ENCODE data around the gene HSD17B11. TPM values are rescaled to one million over a fixed set of nuclear protein-coding genes. Genes with fewer than 3 reads are reported as not detected.
"Not testable (repeated sequence)": the region's sequence is repeated elsewhere in the genome, so short reads cannot be mapped to it uniquely, and the experiment has no call there.

The HSD17B11 gene
- total RNA-seq, 1 experiment from 2014 or later = 6.7 TPM

GRCh38 chr4:87304745-87305432 lies 86.1 kb downstream of the HSD17B11 start:
- BruUV-seq (replicated peaks) = no TSS peak
- Histone ChIP-seq H3K4me3 (ENCODE audit: low read depth, low read length, poor library complexity, severe bottlenecking) (no peak overlapping the region), H3K4me1 (ENCODE audit: insufficient read depth, low read length, poor library complexity, severe bottlenecking) (no peaks in the 10 kb centered on the region), H3K27me3 (replicated peaks; ENCODE audit: insufficient read depth, low read depth, low read length, poor library complexity) (no peaks in the 10 kb centered on the region), H3K27ac (ENCODE audit: low read depth, low read length, poor library complexity, severe bottlenecking) (no peak overlapping the region), H3K36me3 (ENCODE audit: insufficient read depth, low read length, poor library complexity, severe bottlenecking) (no peaks in the 10 kb centered on the region), H3K9me3 (ENCODE audit: low read depth, low read length, poor library complexity, severe bottlenecking) (no peaks in the 10 kb centered on the region)
- ChIA-PET POLR2A (ENCODE audit: low non-redundant PET) (no interaction called here), CTCF (no interaction called here)
- TF ChIP-seq CTCF (conservative IDR thresholded peaks at IDR 0.05; ENCODE audit: low read depth, low read length) = no peak
- no peak for TF ChIP-seq EZH2 (IDR thresholded peaks at IDR 0.05; ENCODE audit: borderline replicate concordance, low read depth, low read length, poor library complexity, severe bottlenecking)
- intact Hi-C loops (cut with micrococcal nuclease; ENCODE audit: unreplicated experiment) = no loop called here
- DNase-seq (ENCODE audit: low spot score) = no peak

- ChIA-PET CTCF (no interaction called here), POLR2A (ENCODE audit: low non-redundant PET) (no interaction called here)
- BruUV-seq (replicated peaks) = no TSS peak
- TF ChIP-seq CTCF (conservative IDR thresholded peaks at IDR 0.05; ENCODE audit: low read depth, low read length) (no peak), EZH2 (IDR thresholded peaks at IDR 0.05; ENCODE audit: borderline replicate concordance, low read depth, low read length, poor library complexity, severe bottlenecking) (no peak)
- no peak for DNase-seq (ENCODE audit: low spot score)
- Histone ChIP-seq H3K27ac (ENCODE audit: low read depth, low read length, poor library complexity, severe bottlenecking) (no peak overlapping the region), H3K27me3 (replicated peaks; ENCODE audit: insufficient read depth, low read depth, low read length, poor library complexity) (no peaks in the 10 kb centered on the region), H3K9me3 (ENCODE audit: low read depth, low read length, poor library complexity, severe bottlenecking) (no peaks in the 10 kb centered on the region), H3K4me1 (ENCODE audit: insufficient read depth, low read length, poor library complexity, severe bottlenecking) (no peaks in the 10 kb centered on the region), H3K4me3 (ENCODE audit: low read depth, low read length, poor library complexity, severe bottlenecking) (no peak overlapping the region), H3K36me3 (ENCODE audit: insufficient read depth, low read length, poor library complexity, severe bottlenecking) (no peaks in the 10 kb centered on the region)
- intact Hi-C loops (cut with micrococcal nuclease; ENCODE audit: unreplicated experiment) = no loop called here
These were observed 91.1 kb downstream of the HSD17B11 start for GRCh38 chr4:87299898-87300297.

GRCh38 chr4:87298362-87298761 lies 92.6 kb downstream of the HSD17B11 start:
- H3K9me3 ChIP-seq (ENCODE audit: low read depth, low read length, poor library complexity, severe bottlenecking) = no peaks in the 10 kb centered on the region
- H3K27ac ChIP-seq (ENCODE audit: low read depth, low read length, poor library complexity, severe bottlenecking) = no peak overlapping the region
- ChIA-PET CTCF (no interaction called here), POLR2A (ENCODE audit: low non-redundant PET) (no interaction called here)
- TF ChIP-seq CTCF (conservative IDR thresholded peaks at IDR 0.05; ENCODE audit: low read depth, low read length) = no peak
- no peak for TF ChIP-seq EZH2 (IDR thresholded peaks at IDR 0.05; ENCODE audit: borderline replicate concordance, low read depth, low read length, poor library complexity, severe bottlenecking)
- intact Hi-C loops (cut with micrococcal nuclease; ENCODE audit: unreplicated experiment) = no loop called here
- H3K27me3 ChIP-seq (replicated peaks; ENCODE audit: insufficient read depth, low read depth, low read length, poor library complexity) = no peaks in the 10 kb centered on the region
- H3K4me1 ChIP-seq (ENCODE audit: insufficient read depth, low read length, poor library complexity, severe bottlenecking) = no peaks in the 10 kb centered on the region
- H3K4me3 ChIP-seq (ENCODE audit: low read depth, low read length, poor library complexity, severe bottlenecking) = no peak overlapping the region
- BruUV-seq (replicated peaks) = no TSS peak
- DNase-seq (ENCODE audit: low spot score) = no peak
- H3K36me3 ChIP-seq (ENCODE audit: insufficient read depth, low read length, poor library complexity, severe bottlenecking) = no peaks in the 10 kb centered on the region

GRCh38 chr4:87294911-87295310 lies 96.1 kb downstream of the HSD17B11 start:
- H3K4me1 ChIP-seq (ENCODE audit: insufficient read depth, low read length, poor library complexity, severe bottlenecking); intact Hi-C loops (cut with micrococcal nuclease; ENCODE audit: unreplicated experiment); DNase-seq (ENCODE audit: low spot score); POLR2A ChIA-PET (ENCODE audit: low non-redundant PET); H3K27me3 ChIP-seq (replicated peaks; ENCODE audit: insufficient read depth, low read depth, low read length, poor library complexity); BruUV-seq (replicated peaks); H3K27ac ChIP-seq (ENCODE audit: low read depth, low read length, poor library complexity, severe bottlenecking); H3K4me3 ChIP-seq (ENCODE audit: low read depth, low read length, poor library complexity, severe bottlenecking); H3K36me3 ChIP-seq (ENCODE audit: insufficient read depth, low read length, poor library complexity, severe bottlenecking); CTCF ChIA-PET; H3K9me3 ChIP-seq (ENCODE audit: low read depth, low read length, poor library complexity, severe bottlenecking): not testable (repeated sequence)

- CTCF ChIA-PET; H3K4me1 ChIP-seq (ENCODE audit: insufficient read depth, low read length, poor library complexity, severe bottlenecking); H3K27ac ChIP-seq (ENCODE audit: low read depth, low read length, poor library complexity, severe bottlenecking); H3K9me3 ChIP-seq (ENCODE audit: low read depth, low read length, poor library complexity, severe bottlenecking); DNase-seq (ENCODE audit: low spot score); H3K36me3 ChIP-seq (ENCODE audit: insufficient read depth, low read length, poor library complexity, severe bottlenecking); H3K4me3 ChIP-seq (ENCODE audit: low read depth, low read length, poor library complexity, severe bottlenecking); intact Hi-C loops (cut with micrococcal nuclease; ENCODE audit: unreplicated experiment); POLR2A ChIA-PET (ENCODE audit: low non-redundant PET); BruUV-seq (replicated peaks); H3K27me3 ChIP-seq (replicated peaks; ENCODE audit: insufficient read depth, low read depth, low read length, poor library complexity): not testable (repeated sequence)
These were observed 97.1 kb downstream of the HSD17B11 start for GRCh38 chr4:87293889-87294288.

All from A673 (cell line).